Stimulated activated CD4-positive, alpha-beta T cell treated with anti-CD3 and anti-CD28 coated beads, Interleukin-4, amount 100 ng/mL, for 4 hours (primary cell): ENCODE data around the gene ITSN1.

ENCODE experiments used
- DNase-seq, 2 experiments: peaks; one replicate each; pipeline ENCODE4 v3.0.0-alpha.2; 2020

Gene ITSN1

GRCh38 chr21:33940164-33940880 is 298.0 kb downstream of the ITSN1 start:
- DNase-seq = no peak

DNA sequence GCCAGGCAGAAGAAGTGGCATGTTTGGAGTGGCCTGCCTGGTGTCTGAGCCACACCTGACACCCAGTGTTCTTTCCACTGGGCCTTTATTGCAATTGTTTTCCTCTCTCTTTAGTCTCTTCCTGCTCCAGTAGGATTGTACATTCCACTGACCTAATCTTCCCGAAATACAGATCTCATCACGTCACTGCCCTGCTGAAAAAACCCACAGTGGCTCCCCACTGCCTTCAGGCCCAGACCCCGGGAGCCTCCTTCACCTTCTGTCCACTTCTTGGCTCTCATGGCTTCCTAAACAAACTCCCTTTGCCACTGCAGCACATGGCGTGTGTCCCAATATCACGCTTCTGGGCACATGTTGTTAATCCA is 298.6 kb downstream of the ITSN1 start:
- DNase-seq = no peak

DNA sequence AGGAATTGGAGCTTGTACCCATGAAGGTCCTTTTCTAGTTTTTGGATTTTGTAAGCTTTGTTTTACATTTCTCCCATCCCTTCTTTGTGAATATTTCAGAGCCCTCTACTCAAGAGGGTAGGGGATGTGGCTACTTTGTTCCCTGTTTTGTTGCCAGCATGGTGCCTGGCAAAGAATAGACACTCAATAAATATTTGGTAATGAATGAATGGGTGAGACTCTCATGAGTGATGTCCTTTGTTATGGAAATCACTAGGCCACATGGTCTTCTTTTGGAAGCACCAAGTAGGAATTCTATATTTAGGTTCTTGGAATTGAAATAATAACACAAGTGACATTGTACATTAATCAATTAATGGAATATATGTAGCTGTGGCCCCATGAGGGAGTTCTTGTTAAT is 300.1 kb downstream of the ITSN1 start:
- no peak for DNase-seq

DNA sequence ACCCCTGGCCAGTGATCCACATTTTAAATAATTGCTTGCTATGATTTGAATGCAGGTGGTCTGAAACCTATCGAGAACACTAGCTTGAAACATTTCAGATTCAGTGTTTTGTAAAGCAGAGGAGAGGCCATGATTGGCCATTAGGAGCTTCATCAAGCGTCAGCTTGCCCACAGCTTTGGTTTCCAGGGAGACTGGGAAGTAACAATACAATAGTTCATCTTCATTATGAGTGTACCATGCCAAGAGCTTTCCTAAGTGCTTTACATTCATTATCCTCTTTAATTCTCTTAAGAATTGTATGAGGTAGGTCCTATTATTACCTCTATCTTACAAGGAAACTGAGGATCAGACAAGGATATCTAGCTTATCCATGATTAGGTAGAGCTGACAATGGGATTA is 301.0 kb downstream of the ITSN1 start:
- no peak for DNase-seq

GRCh38 chr21:33944185-33944763 is 302.0 kb downstream of the ITSN1 start:
- DNase-seq = no peak

- DNase-seq = no peak
These were observed 303.5 kb downstream of the ITSN1 start for GRCh38 chr21:33945652-33946270.

GRCh38 chr21:33947451-33948095 is 305.3 kb downstream of the ITSN1 start:
- peak; percentile 69 to 90 for DNase-seq

GRCh38 chr21:33948096-33948950 is 306.0 kb downstream of the ITSN1 start:
- peak; percentile 53 to 69 for DNase-seq

DNA sequence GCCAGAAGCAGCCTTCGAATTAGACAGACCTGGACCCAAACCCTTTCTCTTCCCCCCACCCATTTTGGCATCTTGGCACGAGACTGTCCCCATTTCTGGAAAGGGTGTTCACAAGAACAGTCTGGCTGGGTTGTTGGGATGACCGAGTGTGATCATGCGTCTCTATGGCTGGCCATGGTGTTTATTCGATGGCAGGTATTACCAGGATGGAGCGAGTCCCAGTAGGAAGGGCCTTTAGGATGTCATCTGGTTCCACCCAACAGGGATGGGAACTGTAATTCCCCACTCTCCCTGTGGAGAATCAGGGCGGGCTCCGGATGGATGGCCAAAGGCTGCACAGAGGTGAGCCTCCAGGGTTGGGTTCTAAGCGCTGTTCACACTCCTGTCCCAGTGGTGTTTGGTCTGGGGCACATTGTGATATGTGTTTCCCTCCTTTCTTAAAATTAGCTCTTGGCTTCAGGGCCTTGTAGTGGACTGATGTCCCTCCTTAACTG is 306.7 kb downstream of the ITSN1 start:
- DNase-seq = no peak
